GM12878 (cell line): Measurements from ENCODE around the gene TNRC6B. TPM values are rescaled to one million over a fixed set of nuclear protein-coding genes. Genes with fewer than 3 reads are reported as not detected.
A peak's percentile ranks its signal among the peaks of the same experiment; 100 is the strongest.

ENCODE experiments used
- ATAC-seq: fragments of 200-7000 bp; cut with Tn5 transposase; 3 replicates; pipeline ENCODE4 v1.9.1; 2020; ENCODE audit warnings: mild to moderate bottlenecking, moderate library complexity
- BruUV-seq: library from RNA; stranded (reverse); fragments of 400-500 nt; replicated peaks from 2 replicates; lab custom pipeline; 2021; lab: Mats Ljungman, UMichigan
- CTCF ChIA-PET: fragments of 300-600 bp; sonication (Branson Sonifier 250); formaldehyde crosslinking; extraction: SDS; loops from one replicate; lab custom pipeline; 2021; ENCODE audit warnings: inconsistent platforms; lab: Yijun Ruan, JAX
- POLR2A ChIA-PET: fragments of 350-600 bp; formaldehyde crosslinking; extraction: SDS; loops from one replicate; lab custom pipeline; 2021; ENCODE audit warnings: inconsistent platforms; lab: Charles Lee
- RAD21 ChIA-PET: fragments of 300-600 bp; sonication (Branson Sonifier 250); formaldehyde crosslinking; loops from one replicate; lab custom pipeline; 2023; ENCODE audit warnings: antibody characterized with exemption; ENCODE audit not compliant: unreplicated experiment; lab: Charles Lee
- SMC1A ChIA-PET: fragments of 300-600 bp; sonication (Branson Sonifier 250); formaldehyde crosslinking; loops from one replicate; lab custom pipeline; 2023; ENCODE audit not compliant: unreplicated experiment, uncharacterized antibody; lab: Charles Lee
- DNase-seq: peaks from one replicate; pipeline ENCODE4 v3.0.0-alpha.2; 2011; ENCODE audit warnings: low read depth, low spot score
- FAIRE-seq: peaks from 3 replicates; lab custom pipeline; 2011; peaks lifted over from hg19 to GRCh38; lab: Jason Lieb, UNC
- H2AFZ ChIP-seq: 2 replicates; pipeline ENCODE4 v1.6.0; 2011; ENCODE audit warnings: low read depth, low read length, control low read depth; ENCODE audit not compliant: control insufficient read depth
- H3K27ac ChIP-seq: 2 replicates; pipeline ENCODE4 v1.5.1; 2011; ENCODE audit warnings: control low read depth; ENCODE audit not compliant: control insufficient read depth, insufficient read depth
- H3K27me3 ChIP-seq, 2 experiments: replicated peaks in 1 of 2; 2 replicates each; pipeline versions ENCODE4 v1.6.0 to v1.6.1; 2011; ENCODE audit warnings: low read length in 1 of 2; ENCODE audit not compliant: control insufficient read depth in 2 of 2, insufficient read depth in 2 of 2
- H3K36me3 ChIP-seq, 2 experiments: 2 replicates each; pipeline ENCODE4 v1.5.1; 2011; ENCODE audit warnings: low read length in 1 of 2; ENCODE audit not compliant: control insufficient read depth in 2 of 2, insufficient read depth in 2 of 2
- H3K4me1 ChIP-seq: 2 replicates; pipeline ENCODE4 v1.6.1; 2011; ENCODE audit warnings: mild to moderate bottlenecking, low read length, moderate library complexity, mixed read lengths; ENCODE audit not compliant: control insufficient read depth, insufficient read depth
- H3K4me2 ChIP-seq: 2 replicates; pipeline ENCODE4 v1.6.0; 2011; ENCODE audit warnings: control low read depth; ENCODE audit not compliant: control insufficient read depth, insufficient read depth
- H3K4me3 ChIP-seq: fragments of 200-600 bp; sonication (generic); 2 replicates; pipeline ENCODE4 v1.5.1; 2016
- H3K79me2 ChIP-seq: 2 replicates; pipeline ENCODE4 v1.6.0; 2011; ENCODE audit warnings: low read length; ENCODE audit not compliant: control insufficient read depth, insufficient read depth
- H3K9ac ChIP-seq: 2 replicates; pipeline ENCODE4 v1.8.0; 2011; ENCODE audit warnings: low read length, control low read depth, mixed read lengths; ENCODE audit not compliant: control insufficient read depth, insufficient read depth
- H3K9me3 ChIP-seq: replicated peaks from 3 replicates; pipeline ENCODE4 v1.5.1; 2011; ENCODE audit warnings: mild to moderate bottlenecking, low read length; ENCODE audit not compliant: control insufficient read depth, insufficient read depth
- H4K20me1 ChIP-seq: 2 replicates; pipeline ENCODE4 v1.6.0; 2011; ENCODE audit not compliant: control insufficient read depth, insufficient read depth
- BMI1 ChIP-seq: fragments of 450-650 bp; IDR thresholded peaks from 2 replicates; pipeline ENCODE4 v1.6.1; 2016; ENCODE audit warnings: mild to moderate bottlenecking, moderate library complexity, borderline replicate concordance
- IRF5 ChIP-seq: fragments of 450-650 bp; IDR thresholded peaks from 2 replicates; pipeline ENCODE4 v1.6.1; 2017; ENCODE audit warnings: borderline replicate concordance
- MYB ChIP-seq: fragments of 150-350 bp; IDR thresholded peaks from 2 replicates; pipeline ENCODE4 v1.6.1; 2014; ENCODE audit warnings: mild to moderate bottlenecking, low read depth, low read length, borderline replicate concordance
- NR2C1 ChIP-seq: fragments of 450-650 bp; IDR thresholded peaks from 2 replicates; pipeline ENCODE4 v1.6.1; 2017; ENCODE audit warnings: antibody characterized with exemption, mild to moderate bottlenecking, moderate library complexity
- RUNX3 ChIP-seq: IDR thresholded peaks from 2 replicates; pipeline ENCODE4 v1.6.1; 2012; ENCODE audit warnings: low read length, inconsistent platforms
- SIX5 ChIP-seq: IDR thresholded peaks from 2 replicates; pipeline ENCODE4 v1.6.1; 2011; ENCODE audit warnings: mild to moderate bottlenecking, low read depth, low read length, moderate library complexity; ENCODE audit not compliant: severe bottlenecking
- SP1 ChIP-seq: IDR thresholded peaks from one replicate; pipeline ENCODE4 v1.6.1; 2011; ENCODE audit warnings: low read depth, low read length
- TAF1 ChIP-seq: IDR thresholded peaks from 2 replicates; pipeline ENCODE4 v1.6.1; 2011; ENCODE audit warnings: mild to moderate bottlenecking, low read depth, low read length, borderline replicate concordance
- WGBS: methylation state at CpG from one replicate; pipeline ENCODE4 v1.1.6; 2016; ENCODE audit warnings: low lambda C conversion rate; ENCODE audit not compliant: insufficient replicate concordance, insufficient coverage; ENCODE audit errors: missing lambda C conversion rate; 5-methylcytosine and 5-hydroxymethylcytosine counted together
- in situ Hi-C: fragments of 300-500 bp; cut with MboI; formaldehyde crosslinking; loops from 9 replicates; pipeline ENCODE4 v1.14.3; 2018; ENCODE audit warnings: mixed read lengths
- intact Hi-C: fragments of 100-400 bp; cut with micrococcal nuclease; formaldehyde crosslinking; loops from one replicate; pipeline ENCODE4 v1.14.2; 2022; ENCODE audit not compliant: unreplicated experiment
- polyA plus RNA-seq, 11 experiments: library from polyadenylated mRNA; depleted of rRNA in 4 of 11; unstranded in 6 of 11; stranded (reverse) in 5 of 11; fragments of >200 nt; fragmentation: Nextera tagmentation in 4 of 11; fragmentation: Illumina TruSeq in 1 of 11; extraction: Ambion mirVana in 4 of 11; extraction: Trizol in 1 of 11; gene quantifications; 1 replicate in 1 of 11; 2 replicates in 10 of 11; pipeline versions ENCODE4 v1.2.1 to v1.2.3, GENCODE V29; 2011 to 2016; ENCODE audit warnings: inconsistent platforms in 2 of 11, missing spikeins in 2 of 11, low read depth in 1 of 11
- total RNA-seq, 4 experiments: library from RNA; depleted of rRNA in 3 of 4; stranded (reverse); fragments of >200 nt in 3 of 4; fragmentation: Illumina TruSeq in 1 of 4; extraction: Trizol in 1 of 4; gene quantifications; 2 replicates each; pipeline versions ENCODE4 v1.2.1 to v1.2.3, GENCODE V29; 2013 to 2021
- TF ChIP-seq, protein P1 (sequence below): fragments of 150-350 bp; IDR thresholded peaks from 2 replicates; pipeline ENCODE4 v1.6.1; 2016; ENCODE audit warnings: low read depth, low read length

The TNRC6B gene
- total and polyA plus RNA-seq, 10 of the 15 experiments (the other 5 are each of a cell fraction or from before 2014, with no cell fraction given): 3.6 to 32.8 (median 16.4) TPM

DNA sequence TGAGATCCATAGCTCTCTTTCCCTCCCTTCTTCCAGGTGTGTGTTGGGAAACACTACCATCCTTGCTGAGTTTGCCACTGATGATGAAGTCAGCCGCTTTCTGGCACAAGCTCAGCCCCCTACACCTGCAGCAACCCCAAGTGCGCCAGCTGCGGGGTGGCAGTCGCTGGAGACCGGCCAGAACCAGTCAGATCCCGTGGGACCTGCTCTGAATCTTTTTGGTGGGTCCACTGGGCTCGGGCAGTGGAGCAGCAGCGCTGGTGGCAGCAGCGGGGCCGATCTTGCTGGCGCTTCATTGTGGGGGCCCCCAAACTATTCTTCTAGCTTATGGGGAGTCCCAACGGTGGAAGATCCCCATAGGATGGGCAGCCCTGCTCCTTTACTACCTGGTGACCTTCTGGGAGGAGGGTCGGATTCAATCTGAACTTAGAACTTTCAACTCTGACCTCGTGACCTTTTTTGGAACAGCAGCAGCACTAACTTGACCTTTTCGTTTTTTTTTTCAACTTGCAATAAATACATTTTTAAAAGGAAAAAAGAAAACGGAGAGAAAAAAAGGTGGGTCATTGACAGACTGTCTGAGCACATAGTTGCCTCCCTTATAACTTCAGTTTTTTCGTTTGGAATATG is 145.2 kb downstream of the TNRC6B start:
- intact Hi-C loops: no loop called here
- TF ChIP-seq BMI1 (no peak), NR2C1 (0 out of 2 replicates have a peak, but pooled peaks have one; percentile 36), TAF1 (no peak), MYB (no peak)
- POLR2A ChIA-PET: no interaction called here

DNA sequence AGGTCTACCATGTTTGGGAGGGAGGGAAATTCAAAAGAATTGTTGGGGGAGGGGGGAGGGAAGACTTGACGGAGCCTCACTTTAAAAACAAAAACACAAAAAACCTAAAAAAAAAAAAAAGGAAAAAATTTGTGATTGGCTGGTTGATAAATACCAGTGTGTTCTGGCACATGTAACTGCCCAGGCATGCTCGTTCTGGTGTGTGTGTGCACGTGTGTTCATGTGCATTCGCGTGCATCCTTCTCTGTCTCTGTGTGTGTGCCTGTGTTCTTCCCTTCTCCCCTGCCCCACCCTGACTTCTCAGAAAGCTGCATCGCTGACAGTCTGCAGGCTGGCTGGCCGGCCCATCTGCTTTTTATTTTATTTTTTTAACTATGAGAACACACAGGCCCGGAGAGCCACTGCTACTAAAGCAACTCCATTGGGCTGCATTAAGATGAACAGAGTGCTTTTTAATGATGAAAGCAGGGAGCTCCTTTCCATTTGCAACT is 146.0 kb downstream of the TNRC6B start:
- Histone ChIP-seq H2AFZ (no peak overlapping the region), H3K9me3 (no peaks in the 10 kb centered on the region), H3K4me2 (no peak overlapping the region), H3K4me1 (no peaks in the 10 kb centered on the region), H3K9ac (no peak overlapping the region), H4K20me1 (no peaks in the 10 kb centered on the region), H3K79me2 (no peaks in the 10 kb centered on the region), H3K36me3 (peaks cover 6 to 9% of the 10 kb centered on the region in 2 experiments), H3K27me3 (no peaks in the 10 kb centered on the region), H3K27ac (no peak overlapping the region), H3K4me3 (no peak overlapping the region)
- intact Hi-C loops (no loop called here), in situ Hi-C loops (no loop called here)
- ChIA-PET POLR2A (no interaction called here), SMC1A (no interaction called here), CTCF (interaction anchor here (1.0 kb wide), 1 partner anchor 25 kb away, joined by 3 read pairs; no protein-coding TSS in a partner anchor), RAD21 (interaction anchor here (0.7 kb wide), 1 partner anchor 12 kb away, joined by 3 read pairs; no protein-coding TSS in a partner anchor)
- ATAC-seq (no peak), DNase-seq (no peak), FAIRE-seq (no peak)
- 90% methylated on average over 7 of the region's 8 CpGs for WGBS
- TSS peak; percentile 60 for BruUV-seq
- TF ChIP-seq, protein P1, sequence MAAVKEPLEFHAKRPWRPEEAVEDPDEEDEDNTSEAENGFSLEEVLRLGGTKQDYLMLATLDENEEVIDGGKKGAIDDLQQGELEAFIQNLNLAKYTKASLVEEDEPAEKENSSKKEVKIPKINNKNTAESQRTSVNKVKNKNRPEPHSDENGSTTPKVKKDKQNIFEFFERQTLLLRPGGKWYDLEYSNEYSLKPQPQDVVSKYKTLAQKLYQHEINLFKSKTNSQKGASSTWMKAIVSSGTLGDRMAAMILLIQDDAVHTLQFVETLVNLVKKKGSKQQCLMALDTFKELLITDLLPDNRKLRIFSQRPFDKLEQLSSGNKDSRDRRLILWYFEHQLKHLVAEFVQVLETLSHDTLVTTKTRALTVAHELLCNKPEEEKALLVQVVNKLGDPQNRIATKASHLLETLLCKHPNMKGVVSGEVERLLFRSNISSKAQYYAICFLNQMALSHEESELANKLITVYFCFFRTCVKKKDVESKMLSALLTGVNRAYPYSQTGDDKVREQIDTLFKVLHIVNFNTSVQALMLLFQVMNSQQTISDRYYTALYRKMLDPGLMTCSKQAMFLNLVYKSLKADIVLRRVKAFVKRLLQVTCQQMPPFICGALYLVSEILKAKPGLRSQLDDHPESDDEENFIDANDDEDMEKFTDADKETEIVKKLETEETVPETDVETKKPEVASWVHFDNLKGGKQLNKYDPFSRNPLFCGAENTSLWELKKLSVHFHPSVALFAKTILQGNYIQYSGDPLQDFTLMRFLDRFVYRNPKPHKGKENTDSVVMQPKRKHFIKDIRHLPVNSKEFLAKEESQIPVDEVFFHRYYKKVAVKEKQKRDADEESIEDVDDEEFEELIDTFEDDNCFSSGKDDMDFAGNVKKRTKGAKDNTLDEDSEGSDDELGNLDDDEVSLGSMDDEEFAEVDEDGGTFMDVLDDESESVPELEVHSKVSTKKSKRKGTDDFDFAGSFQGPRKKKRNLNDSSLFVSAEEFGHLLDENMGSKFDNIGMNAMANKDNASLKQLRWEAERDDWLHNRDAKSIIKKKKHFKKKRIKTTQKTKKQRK: no peak
- TF ChIP-seq SP1 (no peak), SIX5 (no peak), IRF5 (no peak), RUNX3 (no peak)

More for the DNA sequence above, 145.2 kb downstream of the TNRC6B start:
- FAIRE-seq (no peak), ATAC-seq (no peak), DNase-seq (no peak)
- Histone ChIP-seq H3K9ac (no peak overlapping the region), H3K4me1 (no peaks in the 10 kb centered on the region), H3K4me3 (no peak overlapping the region), H3K4me2 (no peak overlapping the region), H3K9me3 (no peaks in the 10 kb centered on the region), H3K79me2 (no peaks in the 10 kb centered on the region), H2AFZ (no peak overlapping the region), H3K36me3 (peaks cover 6 to 9% of the 10 kb centered on the region in 2 experiments), H3K27ac (no peak overlapping the region), H4K20me1 (no peaks in the 10 kb centered on the region), H3K27me3 (no peaks in the 10 kb centered on the region)
- ChIA-PET RAD21 (no interaction called here), CTCF (no interaction called here), SMC1A (no interaction called here)
- in situ Hi-C loops: no loop called here
- no TSS peak for BruUV-seq
- 88% methylated on average over 17 of the region's 17 CpGs for WGBS
